Smooth muscle cell (in vitro differentiated cells): Measurements from ENCODE around the gene MAP6. TPM values are rescaled to one million over a fixed set of nuclear protein-coding genes. Genes with fewer than 3 reads are reported as not detected.

Experiments
- DNase-seq: peaks from one replicate; lab custom pipeline; 2025; ENCODE audit not compliant: unreplicated experiment; lab: John Stamatoyannopoulos, UW
- H2AFZ ChIP-seq: fragments of 200-600 bp; sonication (generic); 2 replicates; pipeline ENCODE4 v1.6.0; 2016; ENCODE audit warnings: antibody characterized with exemption, low read depth, mild to moderate bottlenecking
- H3F3A ChIP-seq: fragments of 200-600 bp; sonication (generic); 2 replicates; pipeline ENCODE4 v1.6.0; 2017; ENCODE audit warnings: antibody characterized with exemption, low read depth
- H3K27ac ChIP-seq: fragments of 200-600 bp; sonication (generic); 2 replicates; pipeline ENCODE4 v1.5.1; 2016; ENCODE audit warnings: low read depth, mild to moderate bottlenecking
- H3K27me3 ChIP-seq: fragments of 200-600 bp; sonication (generic); 2 replicates; pipeline ENCODE4 v1.6.1; 2016; ENCODE audit warnings: low read depth, mild to moderate bottlenecking
- H3K36me3 ChIP-seq: fragments of 200-600 bp; sonication (generic); 2 replicates; pipeline ENCODE4 v1.5.1; 2016; ENCODE audit warnings: low read depth
- H3K4me1 ChIP-seq: fragments of 200-600 bp; sonication (generic); 2 replicates; pipeline ENCODE4 v1.5.1; 2016; ENCODE audit warnings: low read depth
- H3K4me2 ChIP-seq: fragments of 200-600 bp; sonication (generic); 2 replicates; pipeline ENCODE4 v1.6.0; 2016; ENCODE audit warnings: mild to moderate bottlenecking
- H3K4me3 ChIP-seq: fragments of 200-600 bp; sonication (generic); 2 replicates; pipeline ENCODE4 v1.5.1; 2016; ENCODE audit warnings: mild to moderate bottlenecking
- H3K79me2 ChIP-seq: fragments of 200-600 bp; sonication (generic); 2 replicates; pipeline ENCODE4 v1.6.0; 2016; ENCODE audit warnings: low read depth, mild to moderate bottlenecking
- H3K9ac ChIP-seq: fragments of 200-600 bp; sonication (generic); 2 replicates; pipeline ENCODE4 v1.6.0; 2016; ENCODE audit warnings: low read depth
- H3K9me3 ChIP-seq: fragments of 200-600 bp; sonication (generic); replicated peaks from 2 replicates; pipeline ENCODE4 v1.5.1; 2016; ENCODE audit warnings: low read depth
- H4K20me1 ChIP-seq: fragments of 200-600 bp; sonication (generic); 2 replicates; pipeline ENCODE4 v1.6.0; 2016; ENCODE audit warnings: low read depth
- CTCF ChIP-seq: fragments of 200-600 bp; sonication (generic); IDR thresholded peaks from 2 replicates; pipeline ENCODE4 v1.5.1; 2017; ENCODE audit warnings: borderline replicate concordance, mild to moderate bottlenecking, antibody characterized with exemption; ENCODE audit not compliant: insufficient read depth, poor library complexity, severe bottlenecking
- WGBS: methylation state at CpG from one replicate; pipeline ENCODE4 v1.1.7; 2016; ENCODE audit warnings: low lambda C conversion rate; 5-methylcytosine and 5-hydroxymethylcytosine counted together
- polyA plus RNA-seq: library from polyadenylated mRNA; unstranded; fragments of >200 nt; fragmentation: Nextera tagmentation; extraction: Ambion mirVana; gene quantifications from 2 replicates; pipeline ENCODE4 v1.2.1, GENCODE V29; 2016
- total RNA-seq: library from RNA; depleted of rRNA; stranded (reverse); fragments of >200 nt; gene quantifications from 2 replicates; pipeline ENCODE4 v1.2.3, GENCODE V29; 2014

MAP6 gene
- total and polyA plus RNA-seq, 2 experiments from 2014 or later = 0.22 to 0.43 TPM

GRCh38 chr11:75616281-75616680, 52.6 kb downstream of the MAP6 start:
- Histone ChIP-seq H3K36me3 (no peaks in the 10 kb centered on the region), H3F3A (no peaks in the 10 kb centered on the region), H3K4me3 (no peak overlapping the region), H4K20me1 (no peaks in the 10 kb centered on the region), H3K9me3 (no peaks in the 10 kb centered on the region), H2AFZ (no peak overlapping the region), H3K4me1 (peaks cover 6% of the 10 kb centered on the region), H3K9ac (no peak overlapping the region), H3K27me3 (peaks cover 4% of the 10 kb centered on the region), H3K27ac (no peak overlapping the region), H3K4me2 (no peak overlapping the region), H3K79me2 (no peaks in the 10 kb centered on the region)
- 86% methylated on average over 5 of the region's 5 CpGs for WGBS
- DNase-seq = no peak
- no peak for TF ChIP-seq CTCF

- no peak overlapping the region for H2AFZ ChIP-seq
- no peak for DNase-seq
- no peaks in the 10 kb centered on the region for H4K20me1 ChIP-seq
- no peak for TF ChIP-seq CTCF
- H3K36me3 ChIP-seq = no peaks in the 10 kb centered on the region
- no peak overlapping the region for H3K27ac ChIP-seq
- no peaks in the 10 kb centered on the region for H3K9me3 ChIP-seq
- peaks cover 6% of the 10 kb centered on the region for H3K4me1 ChIP-seq
- no peak overlapping the region for H3K9ac ChIP-seq
- H3F3A ChIP-seq = no peaks in the 10 kb centered on the region
- H3K4me3 ChIP-seq = no peak overlapping the region
- 59% methylated on average over 7 of the region's 7 CpGs for WGBS
- H3K79me2 ChIP-seq = no peaks in the 10 kb centered on the region
- H3K4me2 ChIP-seq = no peak overlapping the region
- H3K27me3 ChIP-seq = peaks cover 4% of the 10 kb centered on the region
These were observed 53.1 kb downstream of the MAP6 start for GRCh38 chr11:75615751-75616150.

- H3K36me3 ChIP-seq = no peaks in the 10 kb centered on the region
- no peaks in the 10 kb centered on the region for H4K20me1 ChIP-seq
- no peak overlapping the region for H2AFZ ChIP-seq
- no peak overlapping the region for H3K4me3 ChIP-seq
- H3K79me2 ChIP-seq = no peaks in the 10 kb centered on the region
- H3K4me2 ChIP-seq = no peak overlapping the region
- no peaks in the 10 kb centered on the region for H3K9me3 ChIP-seq
- peaks cover 9% of the 10 kb centered on the region for H3K27me3 ChIP-seq
- TF ChIP-seq CTCF = no peak
- H3F3A ChIP-seq = no peaks in the 10 kb centered on the region
- peaks cover 6% of the 10 kb centered on the region for H3K4me1 ChIP-seq
- no peak for DNase-seq
- no peak overlapping the region for H3K27ac ChIP-seq
- 95% methylated on average over 3 of the region's 3 CpGs for WGBS
- H3K9ac ChIP-seq = no peak overlapping the region
These were observed 57.0 kb downstream of the MAP6 start for GRCh38 chr11:75611823-75612222.

GRCh38 chr11:75606099-75606498, 62.7 kb downstream of the MAP6 start:
- no peak for TF ChIP-seq CTCF
- 91% methylated on average over 8 of the region's 8 CpGs for WGBS
- Histone ChIP-seq H3K27ac (no peak overlapping the region), H3F3A (no peaks in the 10 kb centered on the region), H2AFZ (no peak overlapping the region), H3K27me3 (peaks cover 9% of the 10 kb centered on the region), H3K4me1 (no peaks in the 10 kb centered on the region), H3K36me3 (no peaks in the 10 kb centered on the region), H3K9me3 (no peaks in the 10 kb centered on the region), H3K79me2 (no peaks in the 10 kb centered on the region), H3K4me3 (no peak overlapping the region), H4K20me1 (no peaks in the 10 kb centered on the region), H3K9ac (no peak overlapping the region), H3K4me2 (no peak overlapping the region)
- DNase-seq = no peak
